ENCODE data around the gene KRABD2.

KRABD2 gene

DNA sequence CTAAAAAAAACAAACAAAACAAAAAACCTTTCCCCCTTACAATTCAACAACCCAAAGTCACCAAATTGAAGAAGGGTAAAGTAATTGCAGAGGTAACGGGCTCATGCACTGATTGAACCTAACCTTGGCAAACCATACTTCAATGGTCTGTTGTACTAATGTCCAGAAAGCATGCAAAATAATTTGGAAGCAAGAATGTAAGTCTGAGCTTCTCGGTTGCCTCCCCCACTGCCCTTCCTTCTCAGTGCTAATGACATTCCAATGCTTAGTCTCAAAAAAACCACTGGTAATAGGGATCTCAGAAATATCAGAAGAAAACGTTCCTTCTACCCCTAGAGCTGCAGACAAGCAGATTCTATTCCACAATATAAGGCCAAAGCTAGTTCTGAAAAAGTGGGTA lies 15.8 kb downstream of the KRABD2 start:
- Mint-ChIP-seq H3K36me3 (ENCODE audit: low read depth) (peaks cover 17% of the 10 kb centered on the region), H3K4me3 (peak overlapping the region; percentile 66), H3K9me3 (peaks cover 9% of the 10 kb centered on the region), H3K4me1 (peaks cover 47% of the 10 kb centered on the region), H3K27me3 (ENCODE audit: low read depth, poor library complexity) (peaks cover 4% of the 10 kb centered on the region), H3K27ac (peak overlapping the region; percentile 99)
- TF ChIP-seq, protein P1, sequence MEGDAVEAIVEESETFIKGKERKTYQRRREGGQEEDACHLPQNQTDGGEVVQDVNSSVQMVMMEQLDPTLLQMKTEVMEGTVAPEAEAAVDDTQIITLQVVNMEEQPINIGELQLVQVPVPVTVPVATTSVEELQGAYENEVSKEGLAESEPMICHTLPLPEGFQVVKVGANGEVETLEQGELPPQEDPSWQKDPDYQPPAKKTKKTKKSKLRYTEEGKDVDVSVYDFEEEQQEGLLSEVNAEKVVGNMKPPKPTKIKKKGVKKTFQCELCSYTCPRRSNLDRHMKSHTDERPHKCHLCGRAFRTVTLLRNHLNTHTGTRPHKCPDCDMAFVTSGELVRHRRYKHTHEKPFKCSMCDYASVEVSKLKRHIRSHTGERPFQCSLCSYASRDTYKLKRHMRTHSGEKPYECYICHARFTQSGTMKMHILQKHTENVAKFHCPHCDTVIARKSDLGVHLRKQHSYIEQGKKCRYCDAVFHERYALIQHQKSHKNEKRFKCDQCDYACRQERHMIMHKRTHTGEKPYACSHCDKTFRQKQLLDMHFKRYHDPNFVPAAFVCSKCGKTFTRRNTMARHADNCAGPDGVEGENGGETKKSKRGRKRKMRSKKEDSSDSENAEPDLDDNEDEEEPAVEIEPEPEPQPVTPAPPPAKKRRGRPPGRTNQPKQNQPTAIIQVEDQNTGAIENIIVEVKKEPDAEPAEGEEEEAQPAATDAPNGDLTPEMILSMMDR (IDR thresholded peaks at IDR 0.05): no peak
- no peak for DNase-seq

DNA sequence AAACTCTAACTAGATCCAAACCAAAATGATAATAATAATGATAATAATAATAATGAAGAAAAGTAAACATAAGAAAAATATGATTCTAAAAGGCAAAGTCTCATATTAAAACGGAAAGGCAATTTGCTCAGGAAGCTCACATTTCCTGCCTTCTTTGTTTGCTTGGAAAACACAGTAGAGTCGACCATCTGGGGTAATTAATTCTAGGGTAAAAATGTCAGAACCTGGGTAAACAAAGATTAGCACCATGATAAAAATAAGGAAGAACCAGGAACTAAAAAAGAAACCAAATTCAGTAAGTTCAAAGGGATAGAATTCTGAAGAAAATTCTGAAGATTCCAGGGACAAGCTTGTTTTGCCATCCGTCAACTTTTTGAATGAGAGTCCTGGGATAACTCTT lies 16.2 kb downstream of the KRABD2 start:
- TF ChIP-seq, protein P1 (IDR thresholded peaks at IDR 0.05): no peak
- Mint-ChIP-seq H3K36me3 (ENCODE audit: low read depth) (peaks cover 20% of the 10 kb centered on the region), H3K4me3 (peak overlapping the region; percentile 72), H3K27me3 (ENCODE audit: low read depth, poor library complexity) (peaks cover 4% of the 10 kb centered on the region), H3K4me1 (peaks cover 47% of the 10 kb centered on the region), H3K9me3 (peaks cover 14% of the 10 kb centered on the region), H3K27ac (peak overlapping the region; percentile 99)
- DNase-seq: no peak

DNA sequence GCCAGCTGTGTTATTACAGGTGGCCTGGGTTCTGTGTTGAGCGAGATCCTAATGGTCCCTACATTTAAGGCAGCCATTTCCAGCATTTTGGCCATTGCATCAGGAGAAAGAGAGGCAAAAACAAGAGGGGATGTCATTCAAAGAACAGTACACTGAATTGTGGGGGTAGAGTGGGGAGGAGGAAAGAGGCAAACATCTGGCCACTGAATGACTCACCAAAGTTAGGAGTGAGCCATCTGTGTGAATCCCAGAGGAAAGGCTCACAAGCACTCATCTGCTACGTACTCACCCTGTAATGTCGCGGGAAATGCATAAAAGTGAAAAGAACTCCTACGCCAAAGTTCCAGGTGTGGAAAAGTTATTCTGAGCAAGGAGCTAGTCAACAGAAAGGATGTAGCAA lies 16.7 kb downstream of the KRABD2 start:
- Mint-ChIP-seq H3K4me1 (peaks cover 47% of the 10 kb centered on the region), H3K4me3 (peak overlapping the region; percentile 72), H3K36me3 (ENCODE audit: low read depth) (peaks cover 20% of the 10 kb centered on the region), H3K27me3 (ENCODE audit: low read depth, poor library complexity) (peaks cover 4% of the 10 kb centered on the region), H3K9me3 (peaks cover 14% of the 10 kb centered on the region), H3K27ac (peak overlapping the region; percentile 99)
- TF ChIP-seq, protein P1 (IDR thresholded peaks at IDR 0.05): no peak
- DNase-seq: no peak

DNA sequence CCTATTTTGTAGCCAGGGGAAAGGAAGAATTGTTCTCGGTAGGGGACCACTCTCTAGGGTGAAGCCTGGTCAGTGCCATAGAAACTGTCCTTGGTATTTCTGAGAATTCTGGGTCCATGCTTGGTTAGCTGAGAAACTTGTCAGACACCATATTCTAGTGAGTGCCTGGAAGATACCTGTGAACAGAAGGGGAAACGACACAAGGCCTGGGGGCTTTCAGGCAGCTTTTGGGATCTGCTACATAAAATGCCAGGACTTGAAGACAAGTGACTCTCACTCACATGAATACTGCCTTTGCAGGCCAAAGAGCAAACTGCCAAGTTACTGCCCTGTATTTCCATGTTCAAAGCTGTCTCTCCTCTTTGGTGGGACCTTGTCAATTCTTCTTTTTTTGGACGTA lies 18.6 kb downstream of the KRABD2 start:
- H3K9me3 Mint-ChIP-seq: peaks cover 14% of the 10 kb centered on the region
- peaks cover 10% of the 10 kb centered on the region for H3K27me3 Mint-ChIP-seq (ENCODE audit: low read depth, poor library complexity)
- H3K4me3 Mint-ChIP-seq: no peak overlapping the region
- TF ChIP-seq, protein P1 (IDR thresholded peaks at IDR 0.05): no peak
- H3K4me1 Mint-ChIP-seq: peaks cover 49% of the 10 kb centered on the region
- no peak for DNase-seq
- H3K27ac Mint-ChIP-seq: peak overlapping the region; percentile 53
- H3K36me3 Mint-ChIP-seq (ENCODE audit: low read depth): peaks cover 18% of the 10 kb centered on the region

DNA sequence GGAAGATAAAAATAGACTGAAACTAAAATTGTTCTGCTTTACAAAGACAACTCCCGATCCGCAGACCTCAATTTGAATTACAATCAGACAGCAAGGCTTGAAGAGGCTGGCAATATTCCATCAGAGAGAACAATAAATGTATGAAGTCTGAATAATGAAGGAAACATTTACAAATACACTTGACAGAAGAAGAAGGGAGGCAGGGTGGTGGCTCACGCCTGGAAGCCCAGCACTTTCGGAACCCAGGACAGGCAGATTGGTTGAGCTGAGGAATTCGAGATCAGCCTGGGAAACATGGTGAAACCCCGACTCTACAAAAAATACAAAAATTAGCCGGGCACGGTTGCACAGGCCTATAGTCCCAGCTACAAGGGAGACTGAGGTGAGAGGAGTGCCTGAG lies 22.3 kb downstream of the KRABD2 start:
- peaks cover 19% of the 10 kb centered on the region for H3K4me1 Mint-ChIP-seq
- no peak for DNase-seq
- H3K9me3 Mint-ChIP-seq: peaks cover 14% of the 10 kb centered on the region
- TF ChIP-seq, protein P1 (IDR thresholded peaks at IDR 0.05): no peak
- H3K36me3 Mint-ChIP-seq (ENCODE audit: low read depth): peaks cover 16% of the 10 kb centered on the region
- no peak overlapping the region for H3K27ac Mint-ChIP-seq
- H3K4me3 Mint-ChIP-seq: no peak overlapping the region
- H3K27me3 Mint-ChIP-seq (ENCODE audit: low read depth, poor library complexity): peaks cover 10% of the 10 kb centered on the region

DNA sequence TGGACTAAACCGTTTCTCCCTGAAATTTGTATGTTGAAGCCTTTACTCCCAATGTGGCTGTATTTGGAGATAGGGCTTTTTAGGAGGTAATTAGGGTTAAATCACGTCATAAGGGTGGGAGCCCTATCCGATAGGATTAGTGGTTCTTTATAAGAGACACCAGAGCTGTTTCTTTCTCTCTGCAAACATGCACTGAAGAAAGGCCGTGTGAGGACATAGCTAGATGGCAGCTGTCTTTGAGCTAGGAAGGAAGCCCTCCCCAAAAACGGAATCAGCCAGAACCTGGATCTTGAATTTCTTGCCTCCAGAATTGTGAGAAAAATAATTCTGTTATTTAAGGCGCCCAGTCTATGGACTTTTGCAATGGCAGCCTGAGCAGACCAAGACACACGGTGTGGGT lies 22.8 kb downstream of the KRABD2 start:
- Mint-ChIP-seq H3K27ac (no peak overlapping the region), H3K36me3 (ENCODE audit: low read depth) (peaks cover 13% of the 10 kb centered on the region), H3K4me3 (no peak overlapping the region), H3K4me1 (peaks cover 14% of the 10 kb centered on the region), H3K9me3 (peaks cover 14% of the 10 kb centered on the region), H3K27me3 (ENCODE audit: low read depth, poor library complexity) (peaks cover 9% of the 10 kb centered on the region)
- TF ChIP-seq, protein P1 (IDR thresholded peaks at IDR 0.05): no peak
- no peak for DNase-seq
